GM18526 (cell line): ENCODE measurements around the gene ADAP2.
A peak's percentile ranks its signal among the peaks of the same experiment; 100 is the strongest.

Experiments
- POLR2A ChIP-seq: IDR thresholded peaks from 3 replicates; pipeline ENCODE4 v1.6.1; 2011; ENCODE audit not compliant: insufficient read length; ENCODE audit errors: extremely low read depth

Gene ADAP2

DNA sequence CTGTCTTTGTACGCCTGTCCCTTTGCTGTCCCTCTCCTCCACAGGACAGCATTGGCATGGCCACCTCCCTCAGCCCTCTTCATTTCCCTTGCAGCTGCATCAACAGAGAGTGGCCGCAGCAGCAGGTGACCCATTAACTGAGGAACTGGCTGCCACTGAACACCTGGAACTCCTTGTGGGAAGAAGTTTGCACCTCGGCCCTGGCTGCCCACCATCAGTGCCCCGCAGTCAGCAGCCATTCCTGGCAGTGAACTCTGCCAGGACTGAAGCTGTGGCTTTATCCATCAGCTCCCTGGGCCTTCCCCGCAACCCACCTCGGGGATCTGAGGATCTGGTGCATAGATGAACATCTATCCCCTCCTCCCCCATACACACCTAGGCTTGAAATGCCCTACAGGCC is 36.0 kb downstream of the ADAP2 start:
- no peak for TF ChIP-seq POLR2A

DNA sequence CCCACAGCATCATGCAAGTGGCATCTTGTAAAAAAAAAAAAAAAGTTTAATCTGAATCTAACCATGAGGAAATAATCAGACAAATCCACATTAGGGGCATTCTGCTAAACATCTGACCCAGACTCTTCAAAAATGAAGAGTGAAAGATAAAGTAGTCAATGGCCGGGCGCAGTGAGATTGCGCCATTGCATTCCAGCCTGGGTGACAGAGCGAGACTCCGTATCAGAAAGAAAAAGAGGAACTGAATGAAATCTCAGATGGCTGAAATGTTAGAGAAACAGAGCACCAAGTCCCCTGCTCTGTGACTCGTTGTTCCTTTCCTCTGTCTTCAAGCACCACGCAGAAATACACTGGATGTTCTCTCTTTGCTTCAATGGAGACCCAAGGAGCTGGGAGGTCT is 36.4 kb downstream of the ADAP2 start:
- no peak for TF ChIP-seq POLR2A

DNA sequence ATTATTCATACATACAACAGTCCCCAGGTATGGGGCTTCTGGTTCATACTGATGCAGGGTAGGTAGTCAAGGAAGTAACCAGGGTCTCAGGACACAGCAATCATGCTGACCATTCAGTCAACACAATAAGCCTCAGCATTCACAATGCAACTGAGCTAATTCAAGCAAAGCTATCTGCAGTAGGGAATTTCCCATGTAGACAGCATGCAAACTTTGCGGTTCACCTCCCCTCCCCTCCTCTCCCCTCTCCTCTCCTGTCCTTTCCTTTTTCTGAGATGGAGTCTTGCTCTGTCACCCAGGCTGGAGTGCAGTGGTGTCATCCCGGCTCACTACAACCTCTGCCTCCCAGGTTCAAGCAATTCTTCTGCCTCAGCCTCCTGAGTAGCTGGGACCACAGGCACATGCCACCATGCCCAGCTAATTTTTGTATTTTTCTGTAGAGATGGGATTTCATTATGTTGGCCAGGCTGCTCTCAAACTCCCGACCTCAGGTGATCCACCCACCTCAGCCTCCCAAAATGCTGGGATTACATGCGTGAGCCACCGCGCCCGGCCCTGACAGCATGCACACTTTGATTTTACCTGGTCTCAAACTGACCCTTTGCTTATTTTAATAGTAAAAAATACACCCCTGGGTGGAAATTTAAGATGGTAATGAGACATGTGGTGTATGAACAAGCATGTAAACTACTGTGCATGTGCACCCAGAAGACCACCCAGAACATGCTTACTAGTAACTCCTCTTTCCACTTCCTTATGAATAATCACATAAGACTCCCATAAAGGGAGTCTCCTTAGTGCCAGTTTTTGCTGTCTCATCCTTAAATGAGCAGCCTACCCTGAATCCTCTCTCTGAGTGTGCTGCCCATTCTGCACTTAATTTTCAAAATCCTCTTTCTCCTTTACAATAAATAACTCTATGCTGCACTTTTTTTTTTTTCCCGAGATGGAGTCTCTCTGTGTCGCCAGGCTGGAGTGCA is 39.8 kb downstream of the ADAP2 start:
- TF ChIP-seq POLR2A = no peak

DNA sequence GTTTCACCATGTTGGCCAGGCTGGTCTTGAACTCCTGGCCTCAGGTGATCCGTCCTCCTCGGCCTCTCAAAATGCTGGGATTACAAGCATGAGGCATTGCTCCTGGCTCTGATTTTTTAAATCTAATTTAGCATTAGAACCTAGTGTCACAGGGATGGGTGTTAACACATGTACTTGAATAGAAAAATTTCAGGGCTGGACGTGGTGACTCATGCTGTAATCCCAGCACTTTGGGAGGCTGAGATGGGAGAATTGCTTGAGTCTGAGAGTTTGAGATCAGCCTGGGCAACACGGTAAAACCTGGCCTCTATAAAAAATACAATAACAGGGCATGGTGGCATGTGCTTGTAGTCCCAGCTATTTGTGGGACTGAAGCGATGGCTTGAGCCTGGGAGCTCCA is 43.1 kb downstream of the ADAP2 start:
- no peak for TF ChIP-seq POLR2A

DNA sequence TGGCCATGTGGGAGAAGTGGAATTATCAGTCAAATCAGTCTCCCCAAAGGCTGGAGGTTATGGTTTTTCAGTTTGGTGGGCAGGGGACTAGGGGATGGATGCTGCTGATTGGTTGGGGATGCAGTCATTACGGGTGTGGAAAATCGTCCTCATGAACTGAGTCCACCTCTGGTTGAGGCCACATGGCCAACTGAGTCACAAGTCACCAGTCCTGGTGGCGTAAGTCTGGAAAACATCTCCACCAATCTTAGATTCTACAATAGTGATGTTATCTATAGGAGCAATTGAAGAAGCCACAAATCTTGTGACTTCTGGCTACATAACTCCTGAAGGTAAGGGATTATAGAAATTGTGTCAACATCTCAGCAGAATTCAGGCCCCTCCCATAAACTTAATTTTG is 43.9 kb downstream of the ADAP2 start:
- TF ChIP-seq POLR2A = no peak

DNA sequence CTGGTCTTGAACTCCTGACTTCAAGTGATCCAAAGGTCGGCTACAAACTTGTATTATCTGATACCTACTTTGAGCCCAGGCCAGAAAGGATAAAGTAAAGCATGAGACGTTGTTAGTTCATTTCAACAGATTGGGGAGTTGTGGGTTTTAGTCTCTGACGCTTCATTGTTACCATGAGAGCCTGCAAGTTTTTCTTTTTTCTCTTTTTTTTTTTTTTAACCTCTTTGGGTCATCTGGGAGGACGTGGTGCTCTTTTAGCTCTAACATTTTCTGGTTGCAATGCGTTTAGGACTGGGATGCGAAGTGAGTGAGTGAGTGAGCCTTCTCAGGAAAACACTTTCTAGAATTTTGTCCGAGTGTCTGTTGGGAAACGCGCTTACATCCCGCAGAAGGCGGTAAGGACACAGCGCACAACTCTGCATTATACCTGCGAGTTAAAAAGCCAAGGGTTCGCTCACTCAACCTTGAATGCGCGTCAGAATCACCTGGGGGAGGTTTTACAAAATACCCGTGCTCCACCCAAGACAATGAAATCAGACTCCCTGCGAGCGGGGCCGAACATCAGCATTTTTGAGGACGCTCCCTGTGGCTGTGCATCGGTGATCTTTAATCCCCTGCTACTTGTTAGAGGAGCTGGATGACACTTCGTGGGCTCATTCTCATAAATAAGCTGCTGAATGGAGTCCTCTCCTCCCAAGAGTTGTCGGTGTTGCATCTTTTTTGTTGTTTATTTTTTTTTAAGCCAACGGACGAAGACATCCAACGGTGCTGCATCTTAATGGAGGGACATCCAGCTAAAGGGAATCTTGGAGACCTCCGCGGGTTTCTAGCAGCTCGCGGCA is 48.5 kb downstream of the ADAP2 start:
- no peak for TF ChIP-seq POLR2A

DNA sequence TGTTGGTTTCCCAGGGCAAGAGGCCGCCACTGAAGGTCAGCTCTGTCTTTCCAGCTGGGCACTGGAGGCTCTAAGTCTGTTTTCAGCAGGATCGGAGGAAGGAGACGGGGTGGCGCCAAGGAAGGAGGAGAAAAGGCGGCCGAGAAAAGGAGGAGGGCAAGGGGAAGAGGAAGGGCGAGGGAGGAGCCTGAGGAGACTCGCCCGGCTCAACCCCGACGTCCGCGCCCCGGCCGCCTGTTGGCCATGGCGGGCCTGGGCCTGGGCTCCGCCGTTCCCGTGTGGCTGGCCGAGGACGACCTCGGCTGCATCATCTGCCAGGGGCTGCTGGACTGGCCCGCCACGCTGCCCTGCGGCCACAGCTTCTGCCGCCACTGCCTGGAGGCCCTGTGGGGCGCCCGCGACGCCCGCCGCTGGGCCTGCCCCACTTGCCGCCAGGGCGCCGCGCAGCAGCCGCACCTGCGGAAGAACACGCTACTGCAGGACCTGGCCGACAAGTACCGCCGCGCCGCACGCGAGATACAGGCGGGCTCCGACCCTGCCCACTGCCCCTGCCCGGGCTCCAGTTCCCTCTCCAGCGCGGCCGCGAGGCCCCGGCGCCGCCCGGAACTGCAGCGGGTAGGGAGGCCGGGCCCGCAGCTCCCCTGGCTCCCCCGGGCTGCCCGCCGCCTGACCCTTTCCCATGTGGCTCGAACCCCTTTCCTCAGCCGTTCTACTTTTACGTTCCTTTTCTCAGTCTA is 49.3 kb downstream of the ADAP2 start, which contains the start of gene RNF135:
Gene RNF135, plus strand, starts transcription at position 209 of the 737 bp plus-strand sequence. Its CDS starts 35 bp downstream, at position 244.
- peak; percentile 96 for TF ChIP-seq POLR2A

DNA sequence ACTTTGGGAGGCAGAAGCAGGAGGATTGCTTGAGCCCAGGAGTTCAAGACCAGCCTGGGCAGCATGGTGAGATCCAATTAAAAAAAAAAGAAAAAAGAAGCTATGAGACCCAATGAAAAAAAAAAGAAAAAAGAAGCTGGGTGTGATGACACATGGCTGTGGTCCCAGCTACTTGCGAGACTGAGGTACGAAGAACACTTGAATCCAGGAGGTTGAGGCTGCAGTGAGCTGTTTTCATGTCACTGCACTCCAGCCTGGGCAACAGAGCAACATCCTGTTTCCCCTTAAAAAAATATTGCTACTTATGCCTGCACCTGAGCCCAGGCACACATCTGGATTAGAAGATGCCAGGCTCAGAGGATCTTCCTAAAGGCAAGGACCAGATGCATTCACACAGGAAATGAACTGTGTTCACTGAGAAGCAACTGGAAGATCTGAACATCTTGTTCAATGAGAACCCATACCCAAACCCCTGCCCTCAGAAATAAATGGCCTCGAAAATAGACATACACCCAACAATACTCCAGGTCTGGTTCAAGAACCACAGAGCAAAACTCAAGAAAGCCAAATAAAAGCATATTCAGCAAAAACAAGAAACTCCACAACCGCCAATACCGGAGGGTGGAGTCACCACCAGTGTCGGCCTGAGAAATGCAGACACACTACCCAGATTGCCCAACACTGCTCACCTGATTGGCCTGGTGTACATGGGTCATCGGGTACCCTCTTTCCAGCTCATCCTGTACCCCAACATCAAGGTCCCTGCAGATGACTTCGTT is 53.5 kb downstream of the ADAP2 start:
- TF ChIP-seq POLR2A = no peak

DNA sequence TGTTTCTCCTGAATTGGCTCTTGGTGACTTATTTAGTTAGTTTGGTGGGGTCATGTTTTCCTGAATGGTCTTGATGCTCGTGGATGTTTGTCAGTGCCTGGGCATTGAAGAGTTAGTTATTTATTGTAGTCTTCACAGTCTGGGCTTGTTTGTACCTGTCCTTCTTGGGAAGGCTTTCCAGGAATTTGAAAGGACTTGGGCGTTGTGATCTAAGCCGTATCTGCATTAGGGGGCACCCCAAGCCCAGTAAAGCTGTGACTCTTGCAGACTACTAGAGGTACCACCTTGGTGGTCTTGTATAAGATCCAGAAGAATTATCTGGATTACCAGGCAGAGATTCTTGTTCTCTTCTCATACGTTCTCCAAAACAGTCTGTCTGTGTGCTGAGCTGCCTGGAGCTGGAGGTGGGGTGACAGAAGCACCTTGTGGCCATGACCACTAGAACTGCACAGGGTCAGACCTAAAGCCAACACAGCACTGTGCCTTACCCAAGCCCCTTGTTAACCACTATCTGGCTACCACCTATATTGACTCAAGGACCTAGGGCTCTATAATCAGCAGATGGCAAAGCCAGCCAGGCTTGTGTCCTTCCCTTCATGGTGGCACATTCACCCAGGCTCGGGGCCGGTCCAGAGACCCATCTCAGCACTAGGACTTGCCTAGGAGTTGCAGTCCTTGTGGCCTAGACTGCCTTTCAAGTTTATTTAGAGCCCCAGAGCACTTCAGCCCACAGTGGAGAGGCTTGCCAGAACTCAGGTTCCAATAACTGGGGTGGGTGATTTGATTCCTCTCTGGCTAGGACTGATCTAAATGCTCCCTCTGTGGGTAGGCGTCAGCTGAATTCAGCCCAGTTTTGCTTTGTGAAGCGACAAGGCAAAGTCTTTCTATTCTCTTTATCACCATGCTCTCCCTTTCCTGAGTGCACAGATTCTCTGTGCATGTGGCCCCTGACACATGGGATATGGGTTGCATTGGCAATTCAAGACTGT is 60.1 kb downstream of the ADAP2 start:
- no peak for TF ChIP-seq POLR2A

DNA sequence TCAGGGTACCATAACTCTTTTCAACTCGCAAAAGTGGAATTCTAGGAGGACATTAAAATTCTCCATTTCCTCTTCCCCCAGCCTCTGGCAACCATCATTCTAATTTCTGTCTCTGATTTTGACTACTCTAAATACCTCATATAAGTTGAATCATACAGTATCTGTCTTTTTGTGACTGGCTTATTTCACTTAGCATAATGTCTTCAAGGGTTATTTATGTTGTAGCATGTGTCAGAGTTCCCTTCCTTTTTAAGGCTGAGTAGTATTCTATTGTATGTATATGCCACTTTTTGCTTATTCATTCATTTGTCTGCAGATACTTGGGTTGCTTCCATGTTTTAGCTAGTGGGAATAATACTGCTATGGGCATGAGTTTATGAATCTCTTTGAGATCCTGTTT is 61.1 kb downstream of the ADAP2 start:
- no peak for TF ChIP-seq POLR2A

DNA sequence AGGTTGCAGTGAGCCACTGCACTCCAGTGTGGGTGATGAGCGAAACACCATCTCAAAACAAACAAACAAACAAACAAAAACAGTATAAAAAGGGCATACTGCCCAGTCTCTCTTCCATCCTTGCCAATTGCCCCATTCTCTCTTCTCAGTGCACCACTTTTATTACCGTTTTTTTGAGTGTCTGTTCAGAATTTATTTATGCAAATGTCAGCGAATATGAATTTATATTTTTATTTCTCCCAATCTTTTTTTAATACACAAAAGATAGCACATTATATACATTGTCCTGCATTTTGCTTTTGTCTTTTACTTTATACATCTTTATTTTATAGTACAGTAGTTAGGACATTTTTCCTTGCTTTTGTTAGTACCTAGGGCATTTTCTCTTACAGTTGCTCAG is 68.7 kb downstream of the ADAP2 start:
- no peak for TF ChIP-seq POLR2A

DNA sequence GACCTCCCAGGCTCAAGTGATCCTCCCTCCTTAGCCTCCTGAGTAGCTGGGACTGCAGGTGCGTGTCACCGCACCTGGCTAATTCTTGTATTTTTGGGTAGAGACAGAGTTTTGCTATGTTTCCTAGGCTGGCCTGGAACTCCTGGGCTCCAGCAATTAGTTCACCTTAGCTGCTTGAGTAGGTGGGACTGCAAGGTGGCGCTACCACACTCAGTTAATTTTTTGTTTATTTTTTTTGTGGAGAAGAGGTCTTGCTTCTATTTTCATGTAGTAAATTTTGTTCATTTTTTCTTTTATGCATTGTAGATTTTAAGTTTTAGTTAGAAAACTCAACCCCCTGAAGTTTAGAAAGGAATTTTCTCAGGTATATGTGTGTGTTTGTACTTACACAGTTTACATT is 70.8 kb downstream of the ADAP2 start:
- TF ChIP-seq POLR2A = no peak

DNA sequence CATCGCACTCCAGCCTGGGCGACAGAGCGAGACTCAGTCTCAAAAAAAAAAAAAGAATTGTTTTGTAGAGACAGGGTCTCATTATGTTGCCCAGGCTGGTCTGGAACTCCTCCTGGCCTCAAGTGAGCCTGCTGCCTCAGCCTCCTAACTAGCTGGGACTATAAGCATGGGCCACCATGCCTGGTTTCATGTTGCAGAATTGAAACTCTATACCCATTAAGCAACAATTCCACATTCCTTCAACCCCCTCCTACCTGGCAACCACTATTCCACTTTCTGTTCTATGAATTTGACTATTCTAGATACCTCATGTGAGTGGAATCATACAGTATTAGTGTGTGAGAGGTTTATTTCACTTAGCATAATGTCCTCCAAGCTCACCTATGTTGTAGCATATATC is 73.6 kb downstream of the ADAP2 start:
- TF ChIP-seq POLR2A = no peak
